GM12878 (cell line): Measurements from ENCODE around the gene MSS51. TPM values are rescaled to one million over a fixed set of nuclear protein-coding genes. Genes with fewer than 3 reads are reported as not detected.

Source experiments
- ATAC-seq: fragments of 200-7000 bp; cut with Tn5 transposase; 3 replicates; pipeline ENCODE4 v1.9.1; 2020; ENCODE audit warnings: mild to moderate bottlenecking, moderate library complexity
- BruUV-seq: library from RNA; stranded (reverse); fragments of 400-500 nt; replicated peaks from 2 replicates; lab custom pipeline; 2021; lab: Mats Ljungman, UMichigan
- CTCF ChIA-PET: fragments of 300-600 bp; sonication (Branson Sonifier 250); formaldehyde crosslinking; extraction: SDS; loops from one replicate; lab custom pipeline; 2021; ENCODE audit warnings: inconsistent platforms; lab: Yijun Ruan, JAX
- POLR2A ChIA-PET: fragments of 350-600 bp; formaldehyde crosslinking; extraction: SDS; loops from one replicate; lab custom pipeline; 2021; ENCODE audit warnings: inconsistent platforms; lab: Charles Lee
- RAD21 ChIA-PET: fragments of 300-600 bp; sonication (Branson Sonifier 250); formaldehyde crosslinking; loops from one replicate; lab custom pipeline; 2023; ENCODE audit warnings: antibody characterized with exemption; ENCODE audit not compliant: unreplicated experiment; lab: Charles Lee
- SMC1A ChIA-PET: fragments of 300-600 bp; sonication (Branson Sonifier 250); formaldehyde crosslinking; loops from one replicate; lab custom pipeline; 2023; ENCODE audit not compliant: unreplicated experiment, uncharacterized antibody; lab: Charles Lee
- DNase-seq: peaks from one replicate; pipeline ENCODE4 v3.0.0-alpha.2; 2011; ENCODE audit warnings: low read depth, low spot score
- FAIRE-seq: peaks from 3 replicates; lab custom pipeline; 2011; peaks lifted over from hg19 to GRCh38; lab: Jason Lieb, UNC
- H2AFZ ChIP-seq: 2 replicates; pipeline ENCODE4 v1.6.0; 2011; ENCODE audit warnings: low read depth, low read length, control low read depth; ENCODE audit not compliant: control insufficient read depth
- H3K27ac ChIP-seq: 2 replicates; pipeline ENCODE4 v1.5.1; 2011; ENCODE audit warnings: control low read depth; ENCODE audit not compliant: control insufficient read depth, insufficient read depth
- H3K27me3 ChIP-seq, 2 experiments: replicated peaks in 1 of 2; 2 replicates each; pipeline versions ENCODE4 v1.6.0 to v1.6.1; 2011; ENCODE audit warnings: low read length in 1 of 2; ENCODE audit not compliant: control insufficient read depth in 2 of 2, insufficient read depth in 2 of 2
- H3K36me3 ChIP-seq, 2 experiments: 2 replicates each; pipeline ENCODE4 v1.5.1; 2011; ENCODE audit warnings: low read length in 1 of 2; ENCODE audit not compliant: control insufficient read depth in 2 of 2, insufficient read depth in 2 of 2
- H3K4me1 ChIP-seq: 2 replicates; pipeline ENCODE4 v1.6.1; 2011; ENCODE audit warnings: mild to moderate bottlenecking, low read length, moderate library complexity, mixed read lengths; ENCODE audit not compliant: control insufficient read depth, insufficient read depth
- H3K4me2 ChIP-seq: 2 replicates; pipeline ENCODE4 v1.6.0; 2011; ENCODE audit warnings: control low read depth; ENCODE audit not compliant: control insufficient read depth, insufficient read depth
- H3K4me3 ChIP-seq: fragments of 200-600 bp; sonication (generic); 2 replicates; pipeline ENCODE4 v1.5.1; 2016
- H3K79me2 ChIP-seq: 2 replicates; pipeline ENCODE4 v1.6.0; 2011; ENCODE audit warnings: low read length; ENCODE audit not compliant: control insufficient read depth, insufficient read depth
- H3K9ac ChIP-seq: 2 replicates; pipeline ENCODE4 v1.8.0; 2011; ENCODE audit warnings: low read length, control low read depth, mixed read lengths; ENCODE audit not compliant: control insufficient read depth, insufficient read depth
- H3K9me3 ChIP-seq: replicated peaks from 3 replicates; pipeline ENCODE4 v1.5.1; 2011; ENCODE audit warnings: mild to moderate bottlenecking, low read length; ENCODE audit not compliant: control insufficient read depth, insufficient read depth
- H4K20me1 ChIP-seq: 2 replicates; pipeline ENCODE4 v1.6.0; 2011; ENCODE audit not compliant: control insufficient read depth, insufficient read depth
- BRCA1 ChIP-seq: IDR thresholded peaks from 2 replicates; pipeline ENCODE4 v1.6.1; 2011; ENCODE audit warnings: low read depth, low read length, improper control_type of control experiment
- CEBPB ChIP-seq, 2 experiments: fragments of 150-350 bp in 1 of 2; IDR thresholded peaks; 2 replicates each; pipeline ENCODE4 v1.6.1; 2012 to 2014; ENCODE audit warnings: low read depth in 2 of 2, low read length in 2 of 2, borderline replicate concordance in 1 of 2, inconsistent platforms in 1 of 2
- CREM ChIP-seq: IDR thresholded peaks from 2 replicates; pipeline ENCODE4 v1.6.1; 2014; ENCODE audit warnings: antibody characterized with exemption, low read depth
- EZH2 ChIP-seq: IDR thresholded peaks from 2 replicates; pipeline ENCODE4 v1.6.1; 2012; ENCODE audit warnings: low read depth, mild to moderate bottlenecking, control low read depth, inconsistent platforms, low read length, borderline replicate concordance; ENCODE audit not compliant: control insufficient read depth
- FOS ChIP-seq: IDR thresholded peaks from 3 replicates; pipeline ENCODE4 v1.6.1; 2011; ENCODE audit warnings: borderline replicate concordance; ENCODE audit not compliant: insufficient read length; ENCODE audit errors: extremely low read depth
- HDGF ChIP-seq: fragments of 450-650 bp; IDR thresholded peaks from 2 replicates; pipeline ENCODE4 v1.6.1; 2016; ENCODE audit warnings: antibody characterized with exemption
- IRF3 ChIP-seq: fragments of 450-650 bp; IDR thresholded peaks from 2 replicates; pipeline ENCODE4 v1.6.1; 2014; ENCODE audit warnings: mild to moderate bottlenecking
- IRF4 ChIP-seq: IDR thresholded peaks from 2 replicates; pipeline ENCODE4 v1.6.1; 2011; ENCODE audit warnings: low read depth, low read length
- JUND ChIP-seq: IDR thresholded peaks from 2 replicates; pipeline ENCODE4 v1.6.1; 2012; ENCODE audit warnings: low read depth, mild to moderate bottlenecking, low read length, improper control_type of control experiment, moderate library complexity
- PML ChIP-seq: IDR thresholded peaks from 2 replicates; pipeline ENCODE4 v1.6.1; 2012; ENCODE audit warnings: low read length, inconsistent platforms
- PRDM15 ChIP-seq: fragments of 450-650 bp; formaldehyde crosslinking; IDR thresholded peaks from 2 replicates; pipeline ENCODE4 v1.4.0; 2020; ENCODE audit warnings: mild to moderate bottlenecking, moderate library complexity
- STAT1 ChIP-seq: fragments of 450-650 bp; conservative IDR thresholded peaks from 2 replicates; pipeline ENCODE4 v1.6.1; 2014; ENCODE audit warnings: antibody characterized with exemption, mild to moderate bottlenecking
- SUPT20H ChIP-seq: IDR thresholded peaks from 2 replicates; pipeline ENCODE4 v1.6.1; 2011; ENCODE audit warnings: low read depth, mild to moderate bottlenecking, low read length, moderate library complexity, borderline replicate concordance; ENCODE audit not compliant: control insufficient read depth
- USF2 ChIP-seq: IDR thresholded peaks from 2 replicates; pipeline ENCODE4 v1.6.1; 2011; ENCODE audit warnings: low read depth, low read length, improper control_type of control experiment, borderline replicate concordance
- ZBTB33 ChIP-seq: fragments of 450-650 bp; IDR thresholded peaks from 2 replicates; pipeline ENCODE4 v1.6.1; 2017; ENCODE audit warnings: mild to moderate bottlenecking
- WGBS: methylation state at CpG from one replicate; pipeline ENCODE4 v1.1.6; 2016; ENCODE audit warnings: low lambda C conversion rate; ENCODE audit not compliant: insufficient replicate concordance, insufficient coverage; ENCODE audit errors: missing lambda C conversion rate; 5-methylcytosine and 5-hydroxymethylcytosine counted together
- in situ Hi-C: fragments of 300-500 bp; cut with MboI; formaldehyde crosslinking; loops from 9 replicates; pipeline ENCODE4 v1.14.3; 2018; ENCODE audit warnings: mixed read lengths
- intact Hi-C: fragments of 100-400 bp; cut with micrococcal nuclease; formaldehyde crosslinking; loops from one replicate; pipeline ENCODE4 v1.14.2; 2022; ENCODE audit not compliant: unreplicated experiment
- polyA plus RNA-seq, 11 experiments: library from polyadenylated mRNA; depleted of rRNA in 4 of 11; unstranded in 6 of 11; stranded (reverse) in 5 of 11; fragments of >200 nt; fragmentation: Nextera tagmentation in 4 of 11; fragmentation: Illumina TruSeq in 1 of 11; extraction: Ambion mirVana in 4 of 11; extraction: Trizol in 1 of 11; gene quantifications; 1 replicate in 1 of 11; 2 replicates in 10 of 11; pipeline versions ENCODE4 v1.2.1 to v1.2.3, GENCODE V29; 2011 to 2016; ENCODE audit warnings: inconsistent platforms in 2 of 11, missing spikeins in 2 of 11, low read depth in 1 of 11
- total RNA-seq, 4 experiments: library from RNA; depleted of rRNA in 3 of 4; stranded (reverse); fragments of >200 nt in 3 of 4; fragmentation: Illumina TruSeq in 1 of 4; extraction: Trizol in 1 of 4; gene quantifications; 2 replicates each; pipeline versions ENCODE4 v1.2.1 to v1.2.3, GENCODE V29; 2013 to 2021

Gene MSS51
- total and polyA plus RNA-seq, 10 of the 15 experiments (the other 5 are each of a cell fraction or from before 2014, with no cell fraction given), result 0.06 to 2.1 (median 1.5) TPM

- TF ChIP-seq ZBTB33, result no peak
- no peak for TF ChIP-seq CEBPB (IDR thresholded peaks at IDR 0.05; ENCODE audit: borderline replicate concordance in 1 of 2, low read depth in 2 of 2, low read length in 2 of 2)
- no peak for TF ChIP-seq EZH2
- no peak for TF ChIP-seq USF2
These were observed 27.5 kb upstream of the MSS51 start (continued) for GRCh38 chr10:73460897-73461296.

- H3K27ac ChIP-seq, result no peak overlapping the region
- WGBS, result 93% methylated on average over 6 of the region's 6 CpGs
- FAIRE-seq (no peak), ATAC-seq (no peak), DNase-seq (no peak)
- H3K4me2 ChIP-seq, result no peak overlapping the region
- H3K4me1 ChIP-seq, result no peaks in the 10 kb centered on the region
- ChIA-PET CTCF (no interaction called here), SMC1A (no interaction called here), POLR2A (interaction anchor here (0.6 kb wide), 1 partner anchor 1224 kb away, joined by 6 read pairs; no protein-coding TSS in a partner anchor), RAD21 (no interaction called here)
- H2AFZ ChIP-seq, result no peak overlapping the region
- in situ Hi-C loops, result no loop called here
- H3K9ac ChIP-seq, result no peak overlapping the region
- no peaks in the 10 kb centered on the region for H3K9me3 ChIP-seq
- no peaks in the 10 kb centered on the region for H3K27me3 ChIP-seq
- TSS peak; percentile 42 for BruUV-seq
- H3K4me3 ChIP-seq, result no peak overlapping the region
- peaks cover 0 to 1% of the 10 kb centered on the region in 2 experiments; a peak in 3 of 4 replicates for H3K36me3 ChIP-seq
- intact Hi-C loops, result no loop called here
- H3K79me2 ChIP-seq, result no peaks in the 10 kb centered on the region
- no peaks in the 10 kb centered on the region for H4K20me1 ChIP-seq
- TF ChIP-seq PML (no peak), BRCA1 (no peak), FOS (no peak), JUND (no peak), STAT1 (no peak), IRF3 (no peak), HDGF (no peak), CREM (no peak), PRDM15 (CRISPR knock-in tag) (no peak), IRF4 (no peak), SUPT20H (no peak)
These were observed 26.4 kb upstream of the MSS51 start for GRCh38 chr10:73459683-73460314.
